Fibroblast of lung (primary cell): ENCODE data around the gene RNF126.

Source experiments
- EZH2 ChIP-seq: IDR thresholded peaks from 2 replicates; pipeline ENCODE4 v1.5.1; 2012; ENCODE audit warnings: low read length, control low read depth, mild to moderate bottlenecking; ENCODE audit errors: missing control alignments
- TF ChIP-seq, protein P1 (sequence below), 2 donors: IDR thresholded peaks in 1 of 2; conservative IDR thresholded peaks in 1 of 2; 1 replicate in 1 of 2; 2 replicates in 1 of 2; pipeline ENCODE4 v1.5.1; 2011 to 2012; ENCODE audit warnings: low read length in 2 of 2, control low read depth in 1 of 2, inconsistent platforms in 1 of 2, low read depth in 1 of 2, mild to moderate bottlenecking in 1 of 2

DNA sequence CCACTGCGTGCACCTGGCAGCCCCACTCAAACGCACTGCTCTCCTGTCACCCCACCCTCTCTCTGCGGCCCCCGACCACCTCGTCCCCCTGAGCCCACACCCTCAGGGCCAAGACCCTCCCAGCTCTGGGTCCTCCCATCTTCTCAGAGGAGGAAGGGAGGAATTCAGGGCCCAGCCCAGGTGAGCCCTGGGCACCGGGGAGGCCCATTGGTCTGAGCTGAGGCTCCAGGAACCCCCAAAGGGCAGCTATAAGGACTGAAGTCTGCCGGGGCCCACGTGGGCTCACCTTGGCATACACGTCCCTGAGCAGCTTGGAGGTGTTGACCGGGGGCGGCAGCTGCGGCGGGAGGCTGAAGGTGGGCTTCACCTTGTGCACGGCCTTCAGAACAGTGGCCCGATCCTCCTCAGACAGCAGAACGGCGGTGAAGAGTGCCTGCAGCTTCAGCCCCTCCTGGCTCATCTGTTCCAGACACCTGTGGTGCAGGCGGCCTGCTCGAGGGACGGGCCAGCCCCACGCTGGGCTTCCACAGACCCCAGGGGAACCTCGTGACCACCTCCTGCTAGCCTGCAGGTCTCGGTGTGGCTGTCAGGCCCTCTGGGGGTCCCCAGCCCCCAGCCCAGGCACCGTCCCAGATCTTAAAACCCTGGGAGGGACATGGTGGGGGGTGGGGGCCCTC lies 38.4 kb downstream of the RNF126 start:
- TF ChIP-seq, protein P1, sequence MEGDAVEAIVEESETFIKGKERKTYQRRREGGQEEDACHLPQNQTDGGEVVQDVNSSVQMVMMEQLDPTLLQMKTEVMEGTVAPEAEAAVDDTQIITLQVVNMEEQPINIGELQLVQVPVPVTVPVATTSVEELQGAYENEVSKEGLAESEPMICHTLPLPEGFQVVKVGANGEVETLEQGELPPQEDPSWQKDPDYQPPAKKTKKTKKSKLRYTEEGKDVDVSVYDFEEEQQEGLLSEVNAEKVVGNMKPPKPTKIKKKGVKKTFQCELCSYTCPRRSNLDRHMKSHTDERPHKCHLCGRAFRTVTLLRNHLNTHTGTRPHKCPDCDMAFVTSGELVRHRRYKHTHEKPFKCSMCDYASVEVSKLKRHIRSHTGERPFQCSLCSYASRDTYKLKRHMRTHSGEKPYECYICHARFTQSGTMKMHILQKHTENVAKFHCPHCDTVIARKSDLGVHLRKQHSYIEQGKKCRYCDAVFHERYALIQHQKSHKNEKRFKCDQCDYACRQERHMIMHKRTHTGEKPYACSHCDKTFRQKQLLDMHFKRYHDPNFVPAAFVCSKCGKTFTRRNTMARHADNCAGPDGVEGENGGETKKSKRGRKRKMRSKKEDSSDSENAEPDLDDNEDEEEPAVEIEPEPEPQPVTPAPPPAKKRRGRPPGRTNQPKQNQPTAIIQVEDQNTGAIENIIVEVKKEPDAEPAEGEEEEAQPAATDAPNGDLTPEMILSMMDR (conservative IDR thresholded peaks at IDR 0.05 in 1 of 2, IDR thresholded peaks at IDR 0.05 in 1 of 2; ENCODE audit: low read depth in 1 of 2, low read length in 2 of 2): no peak
- no peak for TF ChIP-seq EZH2
